ENCODE results near the gene EDN1. TPM values are rescaled to one million over a fixed set of nuclear protein-coding genes. Genes with fewer than 3 reads are reported as not detected.
A peak's percentile ranks its signal among the peaks of the same experiment; 100 is the strongest.

EDN1 gene
- total and polyA plus RNA-seq, 2 donors (not counting 1 experiment from before 2014, with no cell fraction given) = 0.17 to 10.1 TPM

DNA sequence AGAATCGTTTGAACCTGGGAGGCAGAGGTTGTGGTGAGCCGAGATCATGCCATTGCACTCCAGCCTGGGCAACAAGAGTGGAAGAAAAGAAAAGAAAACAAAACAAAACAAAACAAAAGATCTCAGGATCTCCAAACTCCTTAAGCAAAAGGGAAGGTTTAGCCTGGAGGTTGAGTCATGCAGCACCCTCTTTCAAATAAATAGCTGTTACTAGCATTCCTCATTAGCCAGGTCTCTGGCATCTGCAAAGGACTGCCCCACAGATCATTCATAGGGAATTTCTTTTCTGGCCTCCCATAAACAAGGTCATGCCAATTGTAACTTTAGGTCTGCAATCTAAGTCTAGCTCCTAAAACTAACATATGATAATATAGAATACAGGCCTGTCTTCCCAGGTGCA, 37.2 kb downstream of the EDN1 start:
- H3K4me3 ChIP-seq (replicated peaks in 1 of 4; ENCODE audit: control extremely low read depth in 1 of 4, insufficient read depth in 1 of 4, low read depth in 3 of 4, low read length in 4 of 4) = no peak overlapping the region
- H3K9ac ChIP-seq (ENCODE audit: insufficient read depth, low read length) = no peak overlapping the region
- DNase-seq (ENCODE audit: low read depth in 2 of 2) = peak in 1 of 2 donors; percentile 72
- no peaks in the 10 kb centered on the region for H3K36me3 ChIP-seq (ENCODE audit: control insufficient read depth, insufficient read depth, low read length)
- H3K4me2 ChIP-seq (ENCODE audit: extremely low read depth, insufficient read depth, low read length) = no peak overlapping the region
- no peaks in the 10 kb centered on the region for H3K9me3 ChIP-seq (ENCODE audit: control insufficient read depth, insufficient read depth, low read depth, low read length)
- H4K20me1 ChIP-seq (ENCODE audit: control insufficient read depth, extremely low read depth, insufficient read depth, low read length) = no peaks in the 10 kb centered on the region
- H2AFZ ChIP-seq (ENCODE audit: low read length) = no peak overlapping the region
- H3K4me1 ChIP-seq (ENCODE audit: control insufficient read depth, extremely low read depth, insufficient read depth, low read length) = no peaks in the 10 kb centered on the region
- TF ChIP-seq, protein P1, sequence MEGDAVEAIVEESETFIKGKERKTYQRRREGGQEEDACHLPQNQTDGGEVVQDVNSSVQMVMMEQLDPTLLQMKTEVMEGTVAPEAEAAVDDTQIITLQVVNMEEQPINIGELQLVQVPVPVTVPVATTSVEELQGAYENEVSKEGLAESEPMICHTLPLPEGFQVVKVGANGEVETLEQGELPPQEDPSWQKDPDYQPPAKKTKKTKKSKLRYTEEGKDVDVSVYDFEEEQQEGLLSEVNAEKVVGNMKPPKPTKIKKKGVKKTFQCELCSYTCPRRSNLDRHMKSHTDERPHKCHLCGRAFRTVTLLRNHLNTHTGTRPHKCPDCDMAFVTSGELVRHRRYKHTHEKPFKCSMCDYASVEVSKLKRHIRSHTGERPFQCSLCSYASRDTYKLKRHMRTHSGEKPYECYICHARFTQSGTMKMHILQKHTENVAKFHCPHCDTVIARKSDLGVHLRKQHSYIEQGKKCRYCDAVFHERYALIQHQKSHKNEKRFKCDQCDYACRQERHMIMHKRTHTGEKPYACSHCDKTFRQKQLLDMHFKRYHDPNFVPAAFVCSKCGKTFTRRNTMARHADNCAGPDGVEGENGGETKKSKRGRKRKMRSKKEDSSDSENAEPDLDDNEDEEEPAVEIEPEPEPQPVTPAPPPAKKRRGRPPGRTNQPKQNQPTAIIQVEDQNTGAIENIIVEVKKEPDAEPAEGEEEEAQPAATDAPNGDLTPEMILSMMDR (conservative IDR thresholded peaks at IDR 0.05 in 1 of 2, IDR thresholded peaks at IDR 0.05 in 1 of 2; ENCODE audit: low read depth in 1 of 2, low read length in 2 of 2) = no peak
- TF ChIP-seq EZH2 (IDR thresholded peaks at IDR 0.05; ENCODE audit: low read length, missing control alignments) = no peak
- H3K79me2 ChIP-seq (ENCODE audit: control insufficient read depth, insufficient read depth, low read length) = no peaks in the 10 kb centered on the region
- H3K27ac ChIP-seq (ENCODE audit: insufficient read depth, low read length) = no peak overlapping the region
- no peaks in the 10 kb centered on the region for H3K27me3 ChIP-seq (ENCODE audit: control insufficient read depth, insufficient read depth, low read length)

DNA sequence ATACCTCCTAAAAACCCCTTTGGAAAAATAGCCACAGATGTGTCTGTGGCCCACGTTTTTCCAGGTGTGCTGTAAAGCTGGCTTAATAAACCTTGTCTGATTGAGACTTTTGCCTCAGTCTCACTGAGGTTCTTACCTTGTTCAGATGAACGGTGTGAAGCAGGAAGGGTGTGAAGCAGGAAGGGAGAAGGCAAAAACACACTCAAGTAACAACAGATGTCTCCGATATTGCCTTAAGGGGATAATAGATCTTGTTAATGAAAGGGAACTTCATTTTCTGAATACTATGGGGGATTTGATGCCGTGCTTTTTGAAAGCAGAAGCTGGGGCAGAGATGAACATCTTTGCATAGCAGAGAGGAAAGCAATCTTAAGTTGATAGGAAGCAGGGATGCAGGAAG, 37.8 kb downstream of the EDN1 start:
- no peak for TF ChIP-seq EZH2 (IDR thresholded peaks at IDR 0.05; ENCODE audit: low read length, missing control alignments)
- TF ChIP-seq, protein P1 (conservative IDR thresholded peaks at IDR 0.05 in 1 of 2, IDR thresholded peaks at IDR 0.05 in 1 of 2; ENCODE audit: low read depth in 1 of 2, low read length in 2 of 2) = no peak
- Histone ChIP-seq H4K20me1 (ENCODE audit: control insufficient read depth, extremely low read depth, insufficient read depth, low read length) (no peaks in the 10 kb centered on the region), H2AFZ (ENCODE audit: low read length) (no peak overlapping the region), H3K36me3 (ENCODE audit: control insufficient read depth, insufficient read depth, low read length) (no peaks in the 10 kb centered on the region), H3K4me1 (ENCODE audit: control insufficient read depth, extremely low read depth, insufficient read depth, low read length) (no peaks in the 10 kb centered on the region), H3K9me3 (ENCODE audit: control insufficient read depth, insufficient read depth, low read depth, low read length) (no peaks in the 10 kb centered on the region), H3K27me3 (ENCODE audit: control insufficient read depth, insufficient read depth, low read length) (no peaks in the 10 kb centered on the region), H3K4me2 (ENCODE audit: extremely low read depth, insufficient read depth, low read length) (no peak overlapping the region), H3K27ac (ENCODE audit: insufficient read depth, low read length) (no peak overlapping the region), H3K4me3 (replicated peaks in 1 of 4; ENCODE audit: control extremely low read depth in 1 of 4, insufficient read depth in 1 of 4, low read depth in 3 of 4, low read length in 4 of 4) (no peak overlapping the region), H3K79me2 (ENCODE audit: control insufficient read depth, insufficient read depth, low read length) (no peaks in the 10 kb centered on the region), H3K9ac (ENCODE audit: insufficient read depth, low read length) (no peak overlapping the region)
- DNase-seq (ENCODE audit: low read depth in 2 of 2) = no peak

DNA sequence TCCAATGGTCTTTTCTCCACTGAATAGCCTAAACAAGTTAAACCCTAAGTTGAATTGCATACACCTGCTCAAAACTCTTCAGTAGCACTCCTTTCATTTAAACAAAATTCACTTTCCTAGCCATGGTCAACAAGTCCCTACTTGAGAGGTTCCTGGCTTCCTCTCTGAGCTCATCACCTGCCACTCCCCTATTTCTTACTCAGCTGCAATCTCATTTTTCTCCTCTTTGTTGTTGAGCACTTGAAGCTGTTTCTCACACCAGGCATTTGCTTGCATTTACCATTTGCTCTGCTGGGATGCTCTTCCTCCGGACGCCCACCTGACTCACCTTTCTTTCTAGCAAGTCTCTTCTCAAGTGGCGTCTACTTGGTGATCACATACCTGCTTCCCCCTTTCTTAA, 38.5 kb downstream of the EDN1 start:
- Histone ChIP-seq H3K4me2 (ENCODE audit: extremely low read depth, insufficient read depth, low read length) (no peak overlapping the region), H3K27ac (ENCODE audit: insufficient read depth, low read length) (no peak overlapping the region), H3K9me3 (ENCODE audit: control insufficient read depth, insufficient read depth, low read depth, low read length) (no peaks in the 10 kb centered on the region), H3K4me3 (replicated peaks in 1 of 4; ENCODE audit: control extremely low read depth in 1 of 4, insufficient read depth in 1 of 4, low read depth in 3 of 4, low read length in 4 of 4) (no peak overlapping the region), H4K20me1 (ENCODE audit: control insufficient read depth, extremely low read depth, insufficient read depth, low read length) (no peaks in the 10 kb centered on the region), H2AFZ (ENCODE audit: low read length) (no peak overlapping the region), H3K27me3 (ENCODE audit: control insufficient read depth, insufficient read depth, low read length) (no peaks in the 10 kb centered on the region), H3K4me1 (ENCODE audit: control insufficient read depth, extremely low read depth, insufficient read depth, low read length) (no peaks in the 10 kb centered on the region), H3K79me2 (ENCODE audit: control insufficient read depth, insufficient read depth, low read length) (no peaks in the 10 kb centered on the region), H3K36me3 (ENCODE audit: control insufficient read depth, insufficient read depth, low read length) (no peaks in the 10 kb centered on the region), H3K9ac (ENCODE audit: insufficient read depth, low read length) (no peak overlapping the region)
- TF ChIP-seq, protein P1 (conservative IDR thresholded peaks at IDR 0.05 in 1 of 2, IDR thresholded peaks at IDR 0.05 in 1 of 2; ENCODE audit: low read depth in 1 of 2, low read length in 2 of 2) = no peak
- TF ChIP-seq EZH2 (IDR thresholded peaks at IDR 0.05; ENCODE audit: low read length, missing control alignments) = no peak
- DNase-seq (ENCODE audit: low read depth in 2 of 2) = peak in 1 of 2 donors; percentile 15

All from fibroblast of lung (primary cell).